HepG2 (cell line): Measurements from ENCODE around the gene PGPEP1. TPM values are rescaled to one million over a fixed set of nuclear protein-coding genes. Genes with fewer than 3 reads are reported as not detected.

ENCODE experiments used
- BCL3 ChIP-seq: sonication (generic); formaldehyde crosslinking; IDR thresholded peaks from 2 replicates; pipeline ENCODE4 v1.5.1; 2020; ENCODE audit warnings: mild to moderate bottlenecking, missing genetic modification reagents, moderate library complexity
- BRD4 ChIP-seq: sonication (generic); formaldehyde crosslinking; IDR thresholded peaks from 2 replicates; pipeline ENCODE4 v1.4.0; 2020; ENCODE audit warnings: missing genetic modification reagents
- GATAD1 ChIP-seq: IDR thresholded peaks from 2 replicates; pipeline ENCODE4 v1.6.1; 2016; ENCODE audit warnings: missing genetic modification reagents, missing compliant biosample characterization
- GFI1 ChIP-seq: sonication (generic); formaldehyde crosslinking; IDR thresholded peaks from 2 replicates; pipeline ENCODE4 v1.5.0; 2020; ENCODE audit warnings: missing genetic modification reagents, mild to moderate bottlenecking, borderline replicate concordance
- HOXA5 ChIP-seq: sonication (generic); formaldehyde crosslinking; IDR thresholded peaks from 2 replicates; pipeline ENCODE4 v1.4.0; 2020; ENCODE audit warnings: missing genetic modification reagents
- KDM6A ChIP-seq: IDR thresholded peaks from 2 replicates; pipeline ENCODE4 v1.6.1; 2016; ENCODE audit warnings: low read depth
- KLF16 ChIP-seq, 2 experiments: sonication (generic) in 1 of 2; formaldehyde crosslinking in 1 of 2; IDR thresholded peaks; 2 replicates each; pipeline versions ENCODE4 v1.6.1 to v1.8.0; 2016 to 2023; ENCODE audit warnings: missing genetic modification reagents in 2 of 2, missing compliant biosample characterization in 1 of 2
- MXD4 ChIP-seq: IDR thresholded peaks from 2 replicates; pipeline ENCODE4 v1.6.1; 2016; ENCODE audit warnings: mild to moderate bottlenecking, missing biosample characterization, missing genetic modification reagents
- RAD21 ChIP-seq: fragments of 450-650 bp; formaldehyde crosslinking; IDR thresholded peaks from 2 replicates; pipeline ENCODE4 v1.5.0; 2020; ENCODE audit warnings: mild to moderate bottlenecking
- SNAPC5 ChIP-seq: sonication (generic); formaldehyde crosslinking; IDR thresholded peaks from 2 replicates; pipeline ENCODE4 v1.8.1; 2023; ENCODE audit warnings: mild to moderate bottlenecking, missing genetic modification reagents, borderline replicate concordance
- TAF1 ChIP-seq: sonication (generic); formaldehyde crosslinking; IDR thresholded peaks from 2 replicates; pipeline ENCODE4 v1.4.0; 2020; ENCODE audit warnings: missing genetic modification reagents
- ZFP41 ChIP-seq: sonication (generic); formaldehyde crosslinking; IDR thresholded peaks from 2 replicates; pipeline ENCODE4 v1.4.0; 2020; ENCODE audit warnings: mild to moderate bottlenecking, missing genetic modification reagents, borderline replicate concordance
- ZNF124 ChIP-seq: sonication (generic); formaldehyde crosslinking; IDR thresholded peaks from 2 replicates; pipeline ENCODE4 v1.4.0; 2020; ENCODE audit warnings: missing genetic modification reagents
- ZNF274 ChIP-seq: sonication (generic); formaldehyde crosslinking; IDR thresholded peaks from 2 replicates; pipeline ENCODE4 v1.5.1; 2020; ENCODE audit warnings: mild to moderate bottlenecking, missing genetic modification reagents
- ZNF292 ChIP-seq: sonication (generic); formaldehyde crosslinking; IDR thresholded peaks from 2 replicates; pipeline ENCODE4 v1.8.1; 2022; ENCODE audit warnings: mild to moderate bottlenecking, low read depth, missing genetic modification reagents, borderline replicate concordance
- ZNF652 ChIP-seq: IDR thresholded peaks from 2 replicates; pipeline ENCODE4 v1.6.1; 2016; ENCODE audit warnings: low read depth, borderline replicate concordance
- ZNF713 ChIP-seq: sonication (generic); formaldehyde crosslinking; IDR thresholded peaks from 2 replicates; pipeline ENCODE4 v1.4.0; 2020; ENCODE audit warnings: mild to moderate bottlenecking, missing genetic modification reagents
- ZNF724P ChIP-seq: sonication (generic); formaldehyde crosslinking; IDR thresholded peaks from 2 replicates; pipeline ENCODE4 v1.8.0; 2022; ENCODE audit warnings: missing genetic modification reagents, borderline replicate concordance
- ZNF749 ChIP-seq: sonication (generic); formaldehyde crosslinking; IDR thresholded peaks from 2 replicates; pipeline ENCODE4 v1.8.0; 2022; ENCODE audit warnings: mild to moderate bottlenecking, missing genetic modification reagents, moderate library complexity, borderline replicate concordance
- ZNF768 ChIP-seq: sonication (generic); formaldehyde crosslinking; IDR thresholded peaks from 2 replicates; pipeline ENCODE4 v1.4.0; 2020; ENCODE audit warnings: missing genetic modification reagents
- polyA plus RNA-seq, 8 experiments: library from polyadenylated mRNA; depleted of rRNA in 3 of 8; stranded (reverse) in 7 of 8; unstranded in 1 of 8; fragments of >200 nt; fragmentation: Illumina TruSeq in 4 of 8; extraction: Trizol in 4 of 8; gene quantifications; 2 replicates each; pipeline versions ENCODE4 v1.2.1 to v1.2.3, GENCODE V29; 2011 to 2016; ENCODE audit warnings: low read depth in 4 of 8, missing spikeins in 1 of 8, mixed read lengths in 1 of 8; ENCODE audit not compliant: insufficient read depth in 1 of 8
- total RNA-seq, 5 experiments: library from RNA; depleted of rRNA; stranded (reverse); fragments of >200 nt; fragmentation: Illumina TruSeq; extraction: Trizol; gene quantifications; 2 replicates each; pipeline ENCODE4 v1.2.3, GENCODE V29; 2016; ENCODE audit warnings: low read depth in 1 of 5
- TF ChIP-seq, protein P1 (sequence below), 2 experiments: sonication (generic) in 1 of 2; formaldehyde crosslinking in 1 of 2; IDR thresholded peaks; 2 replicates each; pipeline versions ENCODE4 v1.6.1 to v1.9.0; 2014 to 2022; ENCODE audit warnings: antibody characterized with exemption in 1 of 2, borderline replicate concordance in 1 of 2, inconsistent platforms in 1 of 2, low read depth in 1 of 2, missing genetic modification reagents in 1 of 2

Gene PGPEP1
- total and polyA plus RNA-seq, 2 of the 13 experiments (the other 11 are each of a cell fraction or from before 2014, with no cell fraction given) = 53.1 to 56.6 TPM

- TF ChIP-seq ZNF713 (0 out of 2 replicates have a peak, but pooled peaks have one; percentile 46), ZNF274 (no peak), RAD21 (CRISPR knock-in tag) (0 out of 2 replicates have a peak, but pooled peaks have one; percentile 4), KDM6A (no peak), SNAPC5 (no peak), BRD4 (no peak), ZNF768 (CRISPR knock-in tag) (peak; percentile 56; the same call in 1 of the 2 replicates), GFI1 (CRISPR knock-in tag) (peak; percentile 39; the same call in 1 of the 2 replicates), ZNF292 (CRISPR knock-in tag) (no peak), HOXA5 (CRISPR knock-in tag) (no peak), ZNF724P (CRISPR knock-in tag) (peak; percentile 67; the same call in 1 of the 2 replicates), KLF16 (CRISPR knock-in tag; IDR thresholded peaks at IDR 0.05) (peak in 1 of 2 experiments; percentile 56; a peak in 1 of 4 replicates), GATAD1 (CRISPR knock-in tag) (peak; percentile 67), ZNF749 (CRISPR knock-in tag) (0 out of 2 replicates have a peak, but pooled peaks have one; percentile 27), TAF1 (CRISPR knock-in tag) (no peak; the same call in 1 of the 2 replicates), ZFP41 (CRISPR knock-in tag) (no peak), BCL3 (peak; percentile 30; the same call in 1 of the 2 replicates), ZNF652 (CRISPR knock-in tag) (peak; percentile 93), MXD4 (CRISPR knock-in tag) (peak; percentile 49; the same call in 1 of the 2 replicates), ZNF124 (CRISPR knock-in tag) (no peak)
- TF ChIP-seq, protein P1, sequence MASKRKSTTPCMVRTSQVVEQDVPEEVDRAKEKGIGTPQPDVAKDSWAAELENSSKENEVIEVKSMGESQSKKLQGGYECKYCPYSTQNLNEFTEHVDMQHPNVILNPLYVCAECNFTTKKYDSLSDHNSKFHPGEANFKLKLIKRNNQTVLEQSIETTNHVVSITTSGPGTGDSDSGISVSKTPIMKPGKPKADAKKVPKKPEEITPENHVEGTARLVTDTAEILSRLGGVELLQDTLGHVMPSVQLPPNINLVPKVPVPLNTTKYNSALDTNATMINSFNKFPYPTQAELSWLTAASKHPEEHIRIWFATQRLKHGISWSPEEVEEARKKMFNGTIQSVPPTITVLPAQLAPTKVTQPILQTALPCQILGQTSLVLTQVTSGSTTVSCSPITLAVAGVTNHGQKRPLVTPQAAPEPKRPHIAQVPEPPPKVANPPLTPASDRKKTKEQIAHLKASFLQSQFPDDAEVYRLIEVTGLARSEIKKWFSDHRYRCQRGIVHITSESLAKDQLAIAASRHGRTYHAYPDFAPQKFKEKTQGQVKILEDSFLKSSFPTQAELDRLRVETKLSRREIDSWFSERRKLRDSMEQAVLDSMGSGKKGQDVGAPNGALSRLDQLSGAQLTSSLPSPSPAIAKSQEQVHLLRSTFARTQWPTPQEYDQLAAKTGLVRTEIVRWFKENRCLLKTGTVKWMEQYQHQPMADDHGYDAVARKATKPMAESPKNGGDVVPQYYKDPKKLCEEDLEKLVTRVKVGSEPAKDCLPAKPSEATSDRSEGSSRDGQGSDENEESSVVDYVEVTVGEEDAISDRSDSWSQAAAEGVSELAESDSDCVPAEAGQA (IDR thresholded peaks at IDR 0.05; ENCODE audit: low read depth) = no peak
- TF ChIP-seq, protein P1 (CRISPR knock-in tag; IDR thresholded peaks at IDR 0.05; ENCODE audit: borderline replicate concordance) = no peak; the same call in 1 of the 2 replicates
Observed at GRCh38 chr19:18291590-18292461, 48.6 kb upstream of the PGPEP1 start (continued).
